A673 (cell line): ENCODE data around the gene MST1R. TPM values are rescaled to one million over a fixed set of nuclear protein-coding genes. Genes with fewer than 3 reads are reported as not detected.

Experiments
- BruUV-seq: library from RNA; stranded (reverse); fragments of 400-500 nt; replicated peaks from 2 replicates; lab custom pipeline; 2021; lab: Mats Ljungman, UMichigan
- CTCF ChIA-PET: fragments of 300-600 bp; sonication (Branson Sonifier 250); formaldehyde crosslinking; loops from one replicate; lab custom pipeline; 2022; ENCODE audit warnings: antibody characterized with exemption; lab: Charles Lee
- POLR2A ChIA-PET: fragments of 300-600 bp; sonication (Branson Sonifier 250); formaldehyde crosslinking; loops from one replicate; lab custom pipeline; 2022; ENCODE audit warnings: antibody characterized with exemption; ENCODE audit not compliant: low non-redundant PET; lab: Charles Lee
- DNase-seq: peaks from one replicate; pipeline ENCODE4 v3.0.0-alpha.2; 2015; ENCODE audit warnings: low spot score
- H3K27ac ChIP-seq: fragments of 200-600 bp; sonication (generic); 2 replicates; pipeline ENCODE4 v1.5.1; 2016; ENCODE audit warnings: mixed run types, low read depth, mild to moderate bottlenecking, mixed read lengths, antibody characterized with exemption, low read length; ENCODE audit not compliant: poor library complexity, severe bottlenecking
- H3K27me3 ChIP-seq: fragments of 200-600 bp; sonication (generic); replicated peaks from 2 replicates; pipeline ENCODE4 v1.6.1; 2017; ENCODE audit warnings: mixed run types, low read depth, mild to moderate bottlenecking, mixed read lengths, antibody characterized with exemption, low read length; ENCODE audit not compliant: insufficient read depth, poor library complexity
- H3K36me3 ChIP-seq: fragments of 200-600 bp; sonication (generic); 2 replicates; pipeline ENCODE4 v1.6.1; 2016; ENCODE audit warnings: mixed run types, mild to moderate bottlenecking, mixed read lengths, antibody characterized with exemption, low read length; ENCODE audit not compliant: insufficient read depth, poor library complexity, severe bottlenecking
- H3K4me1 ChIP-seq: fragments of 200-600 bp; sonication (generic); 2 replicates; pipeline ENCODE4 v1.6.1; 2017; ENCODE audit warnings: mixed run types, mild to moderate bottlenecking, mixed read lengths, antibody characterized with exemption, low read length; ENCODE audit not compliant: insufficient read depth, poor library complexity, severe bottlenecking
- H3K4me3 ChIP-seq: fragments of 200-600 bp; sonication (generic); 2 replicates; pipeline ENCODE4 v1.5.1; 2016; ENCODE audit warnings: low read depth, mixed run types, mild to moderate bottlenecking, mixed read lengths, low read length; ENCODE audit not compliant: poor library complexity, severe bottlenecking
- H3K9me3 ChIP-seq: fragments of 200-600 bp; sonication (generic); 2 replicates; pipeline ENCODE4 v1.6.1; 2016; ENCODE audit warnings: mixed run types, low read depth, mild to moderate bottlenecking, mixed read lengths, antibody characterized with exemption, low read length; ENCODE audit not compliant: poor library complexity, severe bottlenecking
- CTCF ChIP-seq: fragments of 300-800, 200-600 bp; sonication (generic); conservative IDR thresholded peaks from 2 replicates; pipeline ENCODE4 v1.5.1; 2017; ENCODE audit warnings: low read depth, mild to moderate bottlenecking, antibody characterized with exemption, low read length, moderate library complexity, mixed read lengths
- EZH2 ChIP-seq: fragments of 200-600 bp; sonication (generic); IDR thresholded peaks from 2 replicates; pipeline ENCODE4 v1.6.1; 2017; ENCODE audit warnings: borderline replicate concordance, low read depth, mild to moderate bottlenecking, mixed read lengths, antibody characterized with exemption, low read length; ENCODE audit not compliant: poor library complexity, severe bottlenecking
- intact Hi-C: fragments of 100-400 bp; cut with micrococcal nuclease; formaldehyde crosslinking; loops from one replicate; pipeline ENCODE4 v1.10.0; 2022; ENCODE audit not compliant: unreplicated experiment
- total RNA-seq: library from RNA; stranded (reverse); gene quantifications from 2 replicates; pipeline ENCODE4 v1.2.3, GENCODE V29; 2021

The MST1R gene
- total RNA-seq, 1 experiment from 2014 or later = not detected

GRCh38 chr3:49845694-49846093 lies 58.0 kb downstream of the MST1R start:
- Histone ChIP-seq H3K27me3 (no peaks in the 10 kb centered on the region), H3K27ac (no peak overlapping the region), H3K4me3 (no peak overlapping the region), H3K4me1 (no peaks in the 10 kb centered on the region), H3K36me3 (no peaks in the 10 kb centered on the region), H3K9me3 (no peaks in the 10 kb centered on the region)
- DNase-seq = no peak
- POLR2A ChIA-PET = no interaction called here
- TF ChIP-seq CTCF = no peak
- TF ChIP-seq EZH2 = no peak
- BruUV-seq = no TSS peak
- CTCF ChIA-PET = no interaction called here
- intact Hi-C loops = loop anchor here (10.0 kb wide), 2 partner anchors 59 to 121 kb away; partner anchors contain the start of genes GMPPB and MST1R

GRCh38 chr3:49844464-49845183 lies 59.0 kb downstream of the MST1R start:
- H3K9me3 ChIP-seq = no peaks in the 10 kb centered on the region
- ChIA-PET CTCF (no interaction called here), POLR2A (no interaction called here)
- DNase-seq = no peak
- TF ChIP-seq CTCF = no peak
- TF ChIP-seq EZH2 = no peak
- intact Hi-C loops = loop anchor here (10.0 kb wide), 2 partner anchors 60 to 120 kb away; partner anchors contain the start of genes GMPPB and MST1R
- H3K4me3 ChIP-seq = no peak overlapping the region
- H3K27ac ChIP-seq = no peak overlapping the region
- H3K36me3 ChIP-seq = no peaks in the 10 kb centered on the region
- no peaks in the 10 kb centered on the region for H3K4me1 ChIP-seq
- no peaks in the 10 kb centered on the region for H3K27me3 ChIP-seq
- no TSS peak for BruUV-seq

GRCh38 chr3:49842843-49843517 lies 60.7 kb downstream of the MST1R start:
- no peaks in the 10 kb centered on the region for H3K36me3 ChIP-seq
- no peaks in the 10 kb centered on the region for H3K4me1 ChIP-seq
- H3K4me3 ChIP-seq = no peak overlapping the region
- no peak for TF ChIP-seq CTCF
- no peak for TF ChIP-seq EZH2
- intact Hi-C loops = loop anchor here (10.0 kb wide), 2 partner anchors 62 to 118 kb away; partner anchors contain the start of genes GMPPB and MST1R
- CTCF ChIA-PET = no interaction called here
- H3K27me3 ChIP-seq = no peaks in the 10 kb centered on the region
- BruUV-seq = no TSS peak
- POLR2A ChIA-PET = no interaction called here
- H3K27ac ChIP-seq = no peak overlapping the region
- H3K9me3 ChIP-seq = no peaks in the 10 kb centered on the region
- DNase-seq = no peak
